OCI-LY1 (cell line): Measurements from ENCODE around the gene TTC24.

ENCODE experiments used
- EZH2 ChIP-seq: fragments of 200-600 bp; sonication (generic), shearing (Covaris generic); IDR thresholded peaks from 2 replicates; pipeline ENCODE4 v1.8.0; 2017; ENCODE audit warnings: borderline replicate concordance, mixed run types, mild to moderate bottlenecking, antibody characterized with exemption, low read length, moderate library complexity, mixed read lengths
- TF ChIP-seq, protein P1 (sequence below): fragments of 200-600 bp; sonication (generic), shearing (Covaris generic); IDR thresholded peaks from 2 replicates; pipeline ENCODE4 v1.5.1; 2017; ENCODE audit warnings: mild to moderate bottlenecking, antibody characterized with exemption, low read length, moderate library complexity, mixed read lengths

DNA sequence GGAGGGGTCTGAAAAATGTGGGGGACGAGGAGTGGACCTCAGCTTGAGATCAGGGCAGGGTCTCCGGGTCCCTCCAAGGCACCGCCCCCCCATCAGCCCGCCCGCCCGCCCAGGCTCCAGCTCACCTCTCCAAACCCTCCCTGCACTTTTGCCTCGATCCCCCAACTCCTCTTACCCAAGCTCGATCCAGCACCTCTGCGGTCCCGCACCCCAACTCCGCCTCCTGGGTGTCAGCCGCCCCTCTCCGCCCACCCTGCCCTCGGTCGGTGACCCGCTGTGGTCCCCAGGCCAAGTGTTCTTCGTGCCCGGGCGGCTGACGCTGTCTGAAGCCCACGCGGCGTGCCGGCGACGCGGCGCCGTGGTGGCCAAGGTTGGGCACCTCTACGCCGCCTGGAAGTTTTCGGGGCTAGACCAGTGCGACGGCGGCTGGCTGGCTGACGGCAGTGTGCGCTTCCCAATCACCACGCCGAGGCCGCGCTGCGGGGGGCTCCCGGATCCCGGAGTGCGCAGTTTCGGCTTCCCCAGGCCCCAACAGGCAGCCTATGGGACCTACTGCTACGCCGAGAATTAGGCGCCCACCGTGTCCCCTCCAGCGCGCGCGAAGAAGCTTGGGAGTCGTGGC is 45.4 kb downstream of the TTC24 start:
- TF ChIP-seq, protein P1, sequence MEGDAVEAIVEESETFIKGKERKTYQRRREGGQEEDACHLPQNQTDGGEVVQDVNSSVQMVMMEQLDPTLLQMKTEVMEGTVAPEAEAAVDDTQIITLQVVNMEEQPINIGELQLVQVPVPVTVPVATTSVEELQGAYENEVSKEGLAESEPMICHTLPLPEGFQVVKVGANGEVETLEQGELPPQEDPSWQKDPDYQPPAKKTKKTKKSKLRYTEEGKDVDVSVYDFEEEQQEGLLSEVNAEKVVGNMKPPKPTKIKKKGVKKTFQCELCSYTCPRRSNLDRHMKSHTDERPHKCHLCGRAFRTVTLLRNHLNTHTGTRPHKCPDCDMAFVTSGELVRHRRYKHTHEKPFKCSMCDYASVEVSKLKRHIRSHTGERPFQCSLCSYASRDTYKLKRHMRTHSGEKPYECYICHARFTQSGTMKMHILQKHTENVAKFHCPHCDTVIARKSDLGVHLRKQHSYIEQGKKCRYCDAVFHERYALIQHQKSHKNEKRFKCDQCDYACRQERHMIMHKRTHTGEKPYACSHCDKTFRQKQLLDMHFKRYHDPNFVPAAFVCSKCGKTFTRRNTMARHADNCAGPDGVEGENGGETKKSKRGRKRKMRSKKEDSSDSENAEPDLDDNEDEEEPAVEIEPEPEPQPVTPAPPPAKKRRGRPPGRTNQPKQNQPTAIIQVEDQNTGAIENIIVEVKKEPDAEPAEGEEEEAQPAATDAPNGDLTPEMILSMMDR, result no peak
- no peak for TF ChIP-seq EZH2
